ENCODE results near the gene GRAMD1C.
A peak's percentile ranks its signal among the peaks of the same experiment; 100 is the strongest.
"Not testable (repeated sequence)": the region's sequence is repeated elsewhere in the genome, so short reads cannot be mapped to it uniquely, and the experiment has no call there.

The GRAMD1C gene

GRCh38 chr3:113838631-113839209, at the start of gene GRAMD1C:
TSS of gene GRAMD1C (plus strand) at chr3:113838788. CDS start at chr3:113838910, 122 bp downstream.
- peak; percentile 92 for DNase-seq (ENCODE audit: low spot score)

GRCh38 chr3:113791381-113791780, 47.2 kb upstream of the GRAMD1C start:
- DNase-seq (ENCODE audit: low spot score): no peak

GRCh38 chr3:113794526-113794925, 44.1 kb upstream of the GRAMD1C start:
- no peak for DNase-seq (ENCODE audit: low spot score)

- DNase-seq (ENCODE audit: low spot score): no peak
These were observed 42.9 kb upstream of the GRAMD1C start for GRCh38 chr3:113795693-113796092.

GRCh38 chr3:113802795-113803455, 35.7 kb upstream of the GRAMD1C start:
- DNase-seq (ENCODE audit: low spot score): no peak

GRCh38 chr3:113804661-113805060, 33.9 kb upstream of the GRAMD1C start:
- DNase-seq (ENCODE audit: low spot score): no peak

GRCh38 chr3:113805249-113805648, 33.3 kb upstream of the GRAMD1C start:
- no peak for DNase-seq (ENCODE audit: low spot score)

GRCh38 chr3:113812854-113813253, 25.7 kb upstream of the GRAMD1C start:
- DNase-seq (ENCODE audit: low spot score): no peak

GRCh38 chr3:113819866-113820265, 18.7 kb upstream of the GRAMD1C start:
- no peak for DNase-seq (ENCODE audit: low spot score)

GRCh38 chr3:113825090-113825489, 13.5 kb upstream of the GRAMD1C start:
- peak; percentile 30 for DNase-seq (ENCODE audit: low spot score)

GRCh38 chr3:113828600-113828999, 10.0 kb upstream of the GRAMD1C start:
- DNase-seq (ENCODE audit: low spot score): no peak

- DNase-seq (ENCODE audit: low spot score): no peak
These were observed 8.8 kb upstream of the GRAMD1C start for GRCh38 chr3:113829576-113830354.

- no peak for DNase-seq (ENCODE audit: low spot score)
These were observed 7.6 kb upstream of the GRAMD1C start for GRCh38 chr3:113831103-113831355.

GRCh38 chr3:113832477-113833164, 6.0 kb upstream of the GRAMD1C start:
- DNase-seq (ENCODE audit: low spot score): no peak

- DNase-seq (ENCODE audit: low spot score): no peak
These were observed 3.6 kb upstream of the GRAMD1C start for GRCh38 chr3:113834983-113835382.

- DNase-seq (ENCODE audit: low spot score): no peak
These were observed 963 bp downstream of the GRAMD1C start for GRCh38 chr3:113839551-113839950.

- DNase-seq (ENCODE audit: low spot score): peak; percentile 48
These were observed 6.1 kb downstream of the GRAMD1C start for GRCh38 chr3:113844622-113845222.

- DNase-seq (ENCODE audit: low spot score): no peak
These were observed 8.7 kb downstream of the GRAMD1C start for GRCh38 chr3:113847247-113847646.

- DNase-seq (ENCODE audit: low spot score): no peak
These were observed 9.3 kb downstream of the GRAMD1C start for GRCh38 chr3:113847664-113848461.

- not testable (repeated sequence) for DNase-seq (ENCODE audit: low spot score)
These were observed 10.5 kb downstream of the GRAMD1C start for GRCh38 chr3:113849071-113849470.

GRCh38 chr3:113849841-113850240, 11.3 kb downstream of the GRAMD1C start:
- DNase-seq (ENCODE audit: low spot score): not testable (repeated sequence)
